ENCODE measurements around the gene WNK2.
"Not testable (repeated sequence)": the region's sequence is repeated elsewhere in the genome, so short reads cannot be mapped to it uniquely, and the experiment has no call there.

DNA sequence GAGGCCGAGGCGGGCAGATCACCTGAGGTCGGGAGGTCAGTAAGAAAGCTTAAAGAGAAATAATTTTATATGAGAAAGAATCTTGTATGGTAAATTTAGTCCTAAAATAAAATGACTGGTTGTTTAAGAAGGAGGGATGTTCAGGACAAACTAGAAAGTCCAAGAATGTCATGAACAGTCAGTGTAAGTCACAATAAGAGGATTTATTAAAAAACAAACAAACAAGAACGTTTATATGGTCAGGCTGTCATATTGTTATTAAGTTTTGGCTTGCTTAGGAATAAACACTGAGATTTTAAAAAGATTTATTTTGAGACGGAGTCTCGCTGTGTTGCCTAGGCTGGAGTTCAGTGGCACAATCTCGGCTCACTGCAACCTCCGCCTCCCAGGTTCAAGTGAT is 176.0 kb downstream of the WNK2 start:
- not testable (repeated sequence) for TF ChIP-seq POLR2A (IDR thresholded peaks at IDR 0.05)
- TF ChIP-seq, protein P1, sequence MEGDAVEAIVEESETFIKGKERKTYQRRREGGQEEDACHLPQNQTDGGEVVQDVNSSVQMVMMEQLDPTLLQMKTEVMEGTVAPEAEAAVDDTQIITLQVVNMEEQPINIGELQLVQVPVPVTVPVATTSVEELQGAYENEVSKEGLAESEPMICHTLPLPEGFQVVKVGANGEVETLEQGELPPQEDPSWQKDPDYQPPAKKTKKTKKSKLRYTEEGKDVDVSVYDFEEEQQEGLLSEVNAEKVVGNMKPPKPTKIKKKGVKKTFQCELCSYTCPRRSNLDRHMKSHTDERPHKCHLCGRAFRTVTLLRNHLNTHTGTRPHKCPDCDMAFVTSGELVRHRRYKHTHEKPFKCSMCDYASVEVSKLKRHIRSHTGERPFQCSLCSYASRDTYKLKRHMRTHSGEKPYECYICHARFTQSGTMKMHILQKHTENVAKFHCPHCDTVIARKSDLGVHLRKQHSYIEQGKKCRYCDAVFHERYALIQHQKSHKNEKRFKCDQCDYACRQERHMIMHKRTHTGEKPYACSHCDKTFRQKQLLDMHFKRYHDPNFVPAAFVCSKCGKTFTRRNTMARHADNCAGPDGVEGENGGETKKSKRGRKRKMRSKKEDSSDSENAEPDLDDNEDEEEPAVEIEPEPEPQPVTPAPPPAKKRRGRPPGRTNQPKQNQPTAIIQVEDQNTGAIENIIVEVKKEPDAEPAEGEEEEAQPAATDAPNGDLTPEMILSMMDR (IDR thresholded peaks at IDR 0.05) = not testable (repeated sequence)
